GM10248 (cell line): Measurements from ENCODE around the gene ETV3.
A peak's percentile ranks its signal among the peaks of the same experiment; 100 is the strongest.

ENCODE experiments used
- CTCF ChIA-PET: fragments of 300-600 bp; sonication (Branson Sonifier 250); formaldehyde crosslinking; extraction: SDS; loops from one replicate; lab custom pipeline; 2021; ENCODE audit warnings: antibody characterized with exemption; lab: Yijun Ruan, JAX
- POLR2A ChIA-PET: fragments of 350-650 bp; sonication (Branson Sonifier 250); formaldehyde crosslinking; extraction: SDS; loops from one replicate; lab custom pipeline; 2020; ENCODE audit warnings: antibody characterized with exemption; lab: Yijun Ruan, JAX
- DNase-seq: peaks from one replicate; pipeline ENCODE4 v3.0.0; 2012; ENCODE audit errors: extremely low spot score
- TF ChIP-seq, protein P1 (sequence below): IDR thresholded peaks from 2 replicates; pipeline ENCODE4 v1.5.1; 2012; ENCODE audit warnings: mild to moderate bottlenecking, low read depth; ENCODE audit errors: extremely low read depth, missing control alignments, control extremely low read depth

ETV3 gene

DNA sequence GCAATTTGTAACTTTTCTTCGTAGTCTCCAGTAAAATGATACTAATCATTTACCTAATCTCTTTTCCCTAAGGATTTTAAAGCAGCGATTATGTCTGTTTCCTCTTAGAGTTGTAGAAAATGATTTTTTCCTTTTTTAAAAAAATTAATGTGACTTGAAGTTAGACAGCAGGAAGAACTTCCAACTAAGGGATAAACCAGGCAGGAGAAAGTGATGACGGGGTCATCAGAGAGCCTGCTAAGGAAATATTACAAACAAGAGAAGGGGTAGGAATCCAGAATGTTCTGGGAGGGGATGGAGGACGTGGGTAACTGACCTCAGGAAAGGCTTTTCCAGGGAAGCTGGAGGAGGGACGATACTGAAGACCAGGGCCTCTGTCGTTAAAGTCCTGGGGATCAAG lies 29.7 kb downstream of the ETV3 start:
- ChIA-PET POLR2A (no interaction called here), CTCF (interaction anchor here (2.0 to 10.5 kb wide), 5 partner anchors 17 to 48 kb away, joined by 5 to 83 read pairs (median 9); no protein-coding TSS in a partner anchor)
- TF ChIP-seq, protein P1, sequence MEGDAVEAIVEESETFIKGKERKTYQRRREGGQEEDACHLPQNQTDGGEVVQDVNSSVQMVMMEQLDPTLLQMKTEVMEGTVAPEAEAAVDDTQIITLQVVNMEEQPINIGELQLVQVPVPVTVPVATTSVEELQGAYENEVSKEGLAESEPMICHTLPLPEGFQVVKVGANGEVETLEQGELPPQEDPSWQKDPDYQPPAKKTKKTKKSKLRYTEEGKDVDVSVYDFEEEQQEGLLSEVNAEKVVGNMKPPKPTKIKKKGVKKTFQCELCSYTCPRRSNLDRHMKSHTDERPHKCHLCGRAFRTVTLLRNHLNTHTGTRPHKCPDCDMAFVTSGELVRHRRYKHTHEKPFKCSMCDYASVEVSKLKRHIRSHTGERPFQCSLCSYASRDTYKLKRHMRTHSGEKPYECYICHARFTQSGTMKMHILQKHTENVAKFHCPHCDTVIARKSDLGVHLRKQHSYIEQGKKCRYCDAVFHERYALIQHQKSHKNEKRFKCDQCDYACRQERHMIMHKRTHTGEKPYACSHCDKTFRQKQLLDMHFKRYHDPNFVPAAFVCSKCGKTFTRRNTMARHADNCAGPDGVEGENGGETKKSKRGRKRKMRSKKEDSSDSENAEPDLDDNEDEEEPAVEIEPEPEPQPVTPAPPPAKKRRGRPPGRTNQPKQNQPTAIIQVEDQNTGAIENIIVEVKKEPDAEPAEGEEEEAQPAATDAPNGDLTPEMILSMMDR = no peak
- no peak for DNase-seq

DNA sequence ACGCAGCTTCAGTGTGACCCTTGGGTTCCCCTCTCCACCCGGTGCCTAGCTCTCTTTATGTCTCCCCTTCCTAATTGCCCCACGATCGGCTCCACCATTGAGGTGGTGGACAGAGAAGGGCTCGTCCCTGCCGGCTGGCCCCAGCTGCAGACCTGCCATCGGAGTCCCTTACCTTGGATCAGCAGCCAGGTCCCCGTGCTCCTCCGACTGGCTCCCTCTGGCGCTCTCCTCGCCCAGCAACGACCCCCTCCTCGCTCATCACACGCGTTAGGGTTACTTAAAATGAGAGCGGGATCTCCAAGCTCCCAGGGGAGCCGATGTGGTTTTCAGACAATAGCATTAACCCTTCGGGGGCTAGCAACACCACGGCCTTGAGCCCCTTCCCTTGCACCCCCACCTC lies 30.5 kb downstream of the ETV3 start:
- TF ChIP-seq, protein P1 = no peak
- CTCF ChIA-PET = interaction anchor here (0.7 to 10.5 kb wide), 7 partner anchors 16 to 49 kb away, joined by 3 to 83 read pairs (median 4); no protein-coding TSS in a partner anchor
- DNase-seq = no peak
- POLR2A ChIA-PET = interaction anchor here (0.6 kb wide), 1 partner anchor 22 kb away, joined by 4 read pairs; no protein-coding TSS in a partner anchor

- ChIA-PET POLR2A (no interaction called here), CTCF (interaction anchor here (0.6 to 10.5 kb wide), 7 partner anchors 16 to 54 kb away, joined by 3 to 83 read pairs (median 4); no protein-coding TSS in a partner anchor)
- TF ChIP-seq, protein P1 = no peak
- DNase-seq = no peak
These were observed 31.4 kb downstream of the ETV3 start for GRCh38 chr1:157106813-157107189.

DNA sequence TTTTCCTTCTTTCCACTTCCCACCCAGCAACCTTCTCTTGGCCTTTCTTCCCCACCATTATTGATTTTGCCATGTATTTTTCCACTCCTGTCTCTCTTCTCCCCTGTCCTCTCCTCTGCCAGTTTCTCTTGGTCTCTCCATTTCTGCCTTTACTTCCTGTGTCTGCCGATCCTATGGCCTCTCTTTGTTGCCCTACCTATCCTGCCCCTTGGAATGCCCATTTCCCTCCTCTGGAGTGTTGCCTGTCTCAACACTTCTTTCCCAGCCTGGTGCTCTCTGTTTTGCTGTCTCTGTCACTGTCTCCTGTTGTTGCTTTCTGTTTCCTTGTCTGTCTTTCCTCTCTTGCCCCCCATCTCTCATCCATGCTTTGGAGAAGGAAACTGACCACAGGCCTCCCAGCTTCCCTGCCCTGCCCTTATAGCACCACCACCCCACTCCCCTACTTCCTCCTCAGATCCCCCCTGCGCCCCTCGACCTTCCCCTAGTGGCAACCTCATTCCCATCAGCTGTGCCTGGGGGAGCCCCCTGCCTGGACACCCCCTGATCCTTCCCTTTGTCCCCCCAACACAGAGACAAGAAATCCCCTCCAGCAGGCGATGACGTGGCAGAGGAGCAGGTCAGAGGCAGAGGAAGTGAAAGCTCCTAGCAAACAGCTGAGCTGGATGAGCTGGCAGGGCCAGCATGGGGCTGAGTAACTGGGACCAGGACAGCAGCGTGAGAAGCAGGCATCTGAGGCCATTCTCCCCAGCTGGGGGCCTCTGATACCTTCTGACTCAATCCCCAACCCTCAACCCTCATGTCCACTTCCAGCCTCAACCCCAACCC lies 32.0 kb downstream of the ETV3 start:
- ChIA-PET CTCF (interaction anchor here (0.6 to 10.5 kb wide), 5 partner anchors 16 to 54 kb away, joined by 3 to 83 read pairs (median 7); no protein-coding TSS in a partner anchor), POLR2A (no interaction called here)
- peak; percentile 87 for DNase-seq
- TF ChIP-seq, protein P1 = no peak

DNA sequence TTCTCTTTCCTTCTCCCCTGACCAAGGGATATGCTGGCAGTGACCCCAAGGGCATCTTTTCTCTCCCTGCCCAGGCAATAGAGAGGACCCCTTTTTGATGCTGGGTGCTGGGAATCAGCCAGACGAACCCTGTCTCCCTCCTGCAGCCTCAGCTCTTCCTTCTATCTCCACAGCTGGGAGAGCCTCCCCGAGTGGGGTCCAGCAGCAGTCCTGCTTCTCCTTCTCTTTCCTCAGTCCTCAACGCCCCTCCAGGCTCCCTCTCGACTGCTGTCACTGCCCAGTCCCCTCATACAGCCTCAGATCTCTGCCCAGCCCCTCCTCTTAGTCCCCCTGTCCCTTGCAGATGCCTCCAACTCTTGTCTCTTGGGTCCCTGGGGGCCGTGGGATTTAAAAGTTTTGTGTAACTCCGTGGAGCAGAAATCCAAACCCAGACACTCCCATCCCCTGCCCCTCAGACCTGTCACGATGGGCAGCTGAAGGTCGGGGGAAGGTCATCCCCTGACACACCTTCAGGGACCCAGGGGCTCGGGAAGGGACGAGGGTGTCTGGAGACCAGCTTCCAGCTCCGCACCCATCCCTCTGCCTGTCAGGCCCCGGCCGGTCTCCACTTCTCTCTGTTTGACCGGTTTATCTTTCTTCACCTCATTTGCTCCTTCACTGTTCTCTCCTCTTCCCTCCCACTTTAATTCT lies 32.8 kb downstream of the ETV3 start:
- ChIA-PET CTCF (interaction anchor here (0.7 to 10.5 kb wide), 5 partner anchors 10 to 51 kb away, joined by 3 to 83 read pairs (median 5); partner anchors contain the start of gene ETV3), POLR2A (no interaction called here)
- no peak for DNase-seq
- TF ChIP-seq, protein P1 = no peak
